Measurements from ENCODE around the gene MYO18B. TPM values are rescaled to one million over a fixed set of nuclear protein-coding genes. Genes with fewer than 3 reads are reported as not detected.

The MYO18B gene
- total RNA-seq, 1 donor = under 0.01 TPM

DNA sequence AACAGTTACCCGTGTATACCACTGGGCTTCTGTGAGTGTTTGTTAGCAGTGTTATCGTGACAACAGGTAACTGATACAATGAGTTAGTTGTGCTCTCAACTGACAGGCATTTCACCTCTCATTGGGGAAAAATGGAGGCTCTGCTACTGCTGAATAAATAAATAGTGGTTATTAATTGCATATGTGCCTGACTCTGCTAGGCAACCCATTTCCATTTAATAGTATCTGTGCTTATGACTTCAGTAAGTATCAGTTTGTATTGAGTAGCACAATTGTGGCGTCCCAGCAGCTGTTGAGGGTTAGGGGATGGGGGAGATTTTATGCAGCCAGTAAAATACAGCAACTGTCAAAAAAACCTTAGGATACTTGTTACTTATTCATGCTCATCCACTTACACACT lies 303.9 kb downstream of the MYO18B start:
- no peak overlapping the region for H3K4me3 ChIP-seq (ENCODE audit: low read depth, low read length)
- no peak for DNase-seq (ENCODE audit: low read depth)
- TF ChIP-seq, protein P1, sequence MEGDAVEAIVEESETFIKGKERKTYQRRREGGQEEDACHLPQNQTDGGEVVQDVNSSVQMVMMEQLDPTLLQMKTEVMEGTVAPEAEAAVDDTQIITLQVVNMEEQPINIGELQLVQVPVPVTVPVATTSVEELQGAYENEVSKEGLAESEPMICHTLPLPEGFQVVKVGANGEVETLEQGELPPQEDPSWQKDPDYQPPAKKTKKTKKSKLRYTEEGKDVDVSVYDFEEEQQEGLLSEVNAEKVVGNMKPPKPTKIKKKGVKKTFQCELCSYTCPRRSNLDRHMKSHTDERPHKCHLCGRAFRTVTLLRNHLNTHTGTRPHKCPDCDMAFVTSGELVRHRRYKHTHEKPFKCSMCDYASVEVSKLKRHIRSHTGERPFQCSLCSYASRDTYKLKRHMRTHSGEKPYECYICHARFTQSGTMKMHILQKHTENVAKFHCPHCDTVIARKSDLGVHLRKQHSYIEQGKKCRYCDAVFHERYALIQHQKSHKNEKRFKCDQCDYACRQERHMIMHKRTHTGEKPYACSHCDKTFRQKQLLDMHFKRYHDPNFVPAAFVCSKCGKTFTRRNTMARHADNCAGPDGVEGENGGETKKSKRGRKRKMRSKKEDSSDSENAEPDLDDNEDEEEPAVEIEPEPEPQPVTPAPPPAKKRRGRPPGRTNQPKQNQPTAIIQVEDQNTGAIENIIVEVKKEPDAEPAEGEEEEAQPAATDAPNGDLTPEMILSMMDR (IDR thresholded peaks at IDR 0.05; ENCODE audit: insufficient read depth, low read depth, low read length) = no peak

DNA sequence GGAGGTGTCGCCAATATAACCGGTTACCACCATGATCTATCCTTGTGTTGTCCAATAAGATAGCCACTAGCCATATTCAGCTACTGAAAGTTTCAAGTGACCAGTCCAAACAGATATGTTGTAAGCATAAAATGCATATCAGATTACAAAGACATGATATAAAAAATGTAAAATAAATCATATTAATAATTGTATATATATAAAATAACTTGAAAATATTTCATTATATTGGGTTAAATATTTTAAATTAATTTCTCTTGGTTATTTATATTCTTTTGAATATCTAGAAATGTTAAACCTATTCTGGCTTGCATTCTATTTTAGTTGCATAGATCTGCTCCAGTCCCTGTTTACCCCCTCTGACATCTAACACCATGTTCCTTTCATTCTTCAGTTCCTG lies 305.5 kb downstream of the MYO18B start:
- TF ChIP-seq, protein P1 (IDR thresholded peaks at IDR 0.05; ENCODE audit: insufficient read depth, low read depth, low read length) = no peak
- H3K4me3 ChIP-seq (ENCODE audit: low read depth, low read length) = no peak overlapping the region
- DNase-seq (ENCODE audit: low read depth) = no peak

DNA sequence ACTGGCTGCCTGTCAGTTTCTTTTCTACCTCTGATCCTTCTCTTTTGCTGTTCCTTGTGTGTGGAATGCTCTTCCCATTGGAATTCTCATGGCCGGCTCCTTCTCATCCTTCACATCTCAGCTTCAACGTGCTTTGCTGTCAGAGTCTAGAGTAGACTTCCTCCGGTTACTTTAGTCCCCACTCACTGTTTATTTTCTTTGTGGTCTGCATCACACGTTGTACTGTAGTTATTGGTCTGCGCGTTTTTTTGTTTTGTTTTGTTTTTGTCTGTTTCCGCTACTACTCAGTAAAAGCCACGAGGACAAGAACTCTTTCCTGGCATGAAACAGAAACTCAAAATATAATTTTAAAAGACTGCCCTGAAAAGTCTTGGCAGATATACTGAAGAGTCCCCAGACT lies 305.9 kb downstream of the MYO18B start:
- TF ChIP-seq, protein P1 (IDR thresholded peaks at IDR 0.05; ENCODE audit: insufficient read depth, low read depth, low read length) = no peak
- no peak overlapping the region for H3K4me3 ChIP-seq (ENCODE audit: low read depth, low read length)
- DNase-seq (ENCODE audit: low read depth) = no peak

DNA sequence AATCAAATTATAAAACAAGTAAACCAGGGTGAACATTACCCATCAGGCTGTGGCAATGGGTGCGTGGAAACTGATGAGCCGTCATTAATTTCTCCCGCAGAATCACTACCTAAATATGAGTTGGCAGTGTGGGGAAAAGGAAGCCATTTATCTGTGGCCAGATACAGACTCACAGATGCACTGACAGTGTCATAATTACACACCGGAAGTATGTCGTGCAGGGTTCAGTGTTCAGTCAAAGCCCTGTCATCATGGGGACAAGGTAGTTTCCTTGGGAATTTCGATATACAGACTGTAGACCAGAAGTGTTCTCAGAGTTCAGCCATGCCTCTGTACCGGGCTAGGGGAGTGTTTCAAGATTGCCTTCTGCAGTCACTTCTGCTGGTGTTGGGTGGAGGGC lies 308.1 kb downstream of the MYO18B start:
- no peak overlapping the region for H3K4me3 ChIP-seq (ENCODE audit: low read depth, low read length)
- no peak for DNase-seq (ENCODE audit: low read depth)
- TF ChIP-seq, protein P1 (IDR thresholded peaks at IDR 0.05; ENCODE audit: insufficient read depth, low read depth, low read length) = no peak

DNA sequence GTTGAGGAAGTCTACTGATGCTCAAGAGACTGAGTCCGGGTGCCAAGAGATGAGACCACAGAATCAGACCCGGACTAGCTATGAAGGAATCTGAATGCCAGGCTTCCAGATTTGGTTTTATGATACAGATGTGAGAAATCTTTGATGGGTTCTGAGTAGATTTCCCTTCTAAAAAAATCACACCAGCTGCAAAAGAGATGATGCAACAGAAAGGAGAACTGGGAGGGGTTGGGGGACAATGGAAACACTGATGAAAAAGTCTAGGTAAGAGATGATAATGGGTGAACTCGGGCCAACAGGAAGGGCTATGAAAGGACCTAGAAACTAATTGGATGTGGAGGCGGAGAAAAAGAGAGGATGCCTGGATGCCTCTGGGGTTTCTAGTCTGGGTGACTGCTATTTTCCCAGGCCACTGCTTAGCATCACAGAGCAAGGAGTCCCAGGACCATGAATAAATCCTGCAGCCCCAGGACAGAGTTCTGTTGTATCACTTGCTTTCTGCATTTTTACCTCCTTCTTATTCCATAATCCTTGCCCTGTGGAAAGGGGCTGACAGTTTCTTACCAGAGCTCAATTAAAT lies 311.8 kb downstream of the MYO18B start:
- H3K4me3 ChIP-seq (ENCODE audit: low read depth, low read length) = no peak overlapping the region
- TF ChIP-seq, protein P1 (IDR thresholded peaks at IDR 0.05; ENCODE audit: insufficient read depth, low read depth, low read length) = no peak
- no peak for DNase-seq (ENCODE audit: low read depth)

DNA sequence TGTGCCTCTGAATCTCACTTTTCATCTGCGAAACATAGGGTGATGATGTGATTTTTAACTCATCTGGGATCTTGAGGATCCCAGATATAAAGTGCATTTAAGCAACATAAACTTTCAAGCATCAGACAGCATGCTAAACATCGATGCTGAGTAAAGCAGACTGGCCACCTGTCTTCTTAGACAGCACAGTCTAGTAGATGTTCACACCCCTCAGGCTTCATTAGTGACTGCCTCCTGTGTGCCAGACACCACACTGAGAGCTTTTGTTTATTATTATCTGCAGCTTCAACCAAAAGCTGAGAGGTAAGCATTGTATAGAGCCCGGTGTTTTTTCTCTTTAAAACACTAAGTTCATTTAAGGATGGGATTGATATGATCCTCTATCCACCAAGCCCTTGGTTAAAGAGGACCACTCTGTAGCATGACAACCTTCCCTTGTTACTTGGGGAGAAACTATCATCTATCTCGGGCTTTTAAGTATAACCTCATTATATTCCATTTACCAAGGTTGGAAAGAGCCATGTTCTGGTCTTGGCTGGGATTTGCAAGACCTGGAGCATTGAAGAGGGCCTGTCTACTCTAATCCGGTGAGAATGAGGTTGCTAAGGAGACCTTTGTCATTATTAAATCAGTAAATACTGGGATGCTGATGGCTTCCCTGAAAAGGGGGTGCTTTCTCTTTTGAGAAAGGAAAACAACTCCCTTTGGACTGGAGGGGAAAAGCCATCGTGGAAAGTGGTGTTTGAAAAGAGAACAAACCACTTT lies 313.0 kb downstream of the MYO18B start:
- no peak for DNase-seq (ENCODE audit: low read depth)
- TF ChIP-seq, protein P1 (IDR thresholded peaks at IDR 0.05; ENCODE audit: insufficient read depth, low read depth, low read length) = no peak
- no peak overlapping the region for H3K4me3 ChIP-seq (ENCODE audit: low read depth, low read length)
